Osteoblast (primary cell): ENCODE measurements around the gene ACAP1. TPM values are rescaled to one million over a fixed set of nuclear protein-coding genes. Genes with fewer than 3 reads are reported as not detected.
A peak's percentile ranks its signal among the peaks of the same experiment; 100 is the strongest.

Experiments
- DNase-seq: peaks from one replicate; pipeline ENCODE4 v3.0.0; 2011; ENCODE audit warnings: low spot score, mixed read lengths; ENCODE audit not compliant: insufficient read length; ENCODE audit errors: missing footprints
- H2AFZ ChIP-seq: 2 replicates; pipeline ENCODE4 v1.6.0; 2011; ENCODE audit warnings: mild to moderate bottlenecking, low read length
- H3K27ac ChIP-seq: 2 replicates; pipeline ENCODE4 v1.5.1; 2011; ENCODE audit warnings: mild to moderate bottlenecking, low read depth, low read length, moderate library complexity
- H3K27me3 ChIP-seq: 2 replicates; pipeline ENCODE4 v1.6.0; 2012; ENCODE audit warnings: mild to moderate bottlenecking, control low read depth, inconsistent platforms, low read length, moderate library complexity; ENCODE audit not compliant: insufficient read depth
- H3K36me3 ChIP-seq: 2 replicates; pipeline ENCODE4 v1.5.1; 2011; ENCODE audit warnings: mild to moderate bottlenecking, low read length, control low read depth, moderate library complexity; ENCODE audit not compliant: insufficient read depth
- H3K4me1 ChIP-seq: 2 replicates; pipeline ENCODE4 v1.5.1; 2011; ENCODE audit warnings: mild to moderate bottlenecking, low read length, control low read depth, moderate library complexity; ENCODE audit not compliant: insufficient read depth
- H3K4me2 ChIP-seq: 2 replicates; pipeline ENCODE4 v1.6.0; 2011; ENCODE audit warnings: mild to moderate bottlenecking, low read length; ENCODE audit not compliant: insufficient read depth
- H3K4me3 ChIP-seq: fragments of 200-600 bp; sonication (generic); 3 replicates; pipeline ENCODE4 v1.5.1; 2012; ENCODE audit warnings: mild to moderate bottlenecking, low read length, inconsistent platforms; ENCODE audit not compliant: insufficient read depth
- H3K79me2 ChIP-seq: 2 replicates; pipeline ENCODE4 v1.6.0; 2012; ENCODE audit warnings: mild to moderate bottlenecking, low read length, control low read depth, inconsistent platforms; ENCODE audit not compliant: insufficient read depth
- H3K9me3 ChIP-seq: 2 replicates; pipeline ENCODE4 v1.5.1; 2011; ENCODE audit warnings: low read depth, low read length, control low read depth
- H4K20me1 ChIP-seq: 2 replicates; pipeline ENCODE4 v1.6.0; 2012; ENCODE audit warnings: mild to moderate bottlenecking, low read length, control low read depth; ENCODE audit not compliant: insufficient read depth
- total RNA-seq: library from RNA; depleted of rRNA; stranded (reverse); fragments of >200 nt; gene quantifications from 2 replicates; pipeline ENCODE4 v1.2.3, GENCODE V29; 2012
- TF ChIP-seq, protein P1 (sequence below): IDR thresholded peaks from 2 replicates; pipeline ENCODE4 v1.5.1; 2011; ENCODE audit warnings: mild to moderate bottlenecking, low read depth, low read length, moderate library complexity; ENCODE audit errors: extremely low read depth

The ACAP1 gene
- total RNA-seq, 1 donor, result not detected

DNA sequence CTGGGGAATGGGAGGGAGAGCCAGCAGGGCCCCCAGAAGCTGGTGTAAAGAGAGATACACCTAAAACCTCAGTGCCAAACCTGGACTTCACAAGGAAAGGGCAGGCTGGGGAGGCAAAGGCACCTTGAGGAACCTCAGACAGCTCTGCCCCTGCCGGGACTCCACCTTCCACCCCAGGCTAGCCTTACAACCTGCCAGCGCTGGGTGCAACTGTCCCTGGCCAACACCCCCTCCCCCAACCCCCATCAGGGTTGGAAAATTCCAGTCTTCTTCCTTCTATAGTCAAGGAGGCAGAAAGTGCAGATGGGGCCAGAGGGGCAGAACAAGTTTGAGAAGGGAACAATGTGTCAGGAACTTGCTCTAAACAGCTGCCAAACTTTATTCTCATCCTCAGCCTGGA lies 44.1 kb upstream of the ACAP1 start:
- Histone ChIP-seq H2AFZ (no peak overlapping the region), H3K27me3 (peaks cover 57% of the 10 kb centered on the region), H3K36me3 (no peaks in the 10 kb centered on the region), H3K4me1 (peaks cover 3% of the 10 kb centered on the region), H3K27ac (no peak overlapping the region), H3K9me3 (no peaks in the 10 kb centered on the region), H4K20me1 (peaks cover 3% of the 10 kb centered on the region), H3K4me2 (no peak overlapping the region), H3K4me3 (no peak overlapping the region), H3K79me2 (no peaks in the 10 kb centered on the region)
- TF ChIP-seq, protein P1, sequence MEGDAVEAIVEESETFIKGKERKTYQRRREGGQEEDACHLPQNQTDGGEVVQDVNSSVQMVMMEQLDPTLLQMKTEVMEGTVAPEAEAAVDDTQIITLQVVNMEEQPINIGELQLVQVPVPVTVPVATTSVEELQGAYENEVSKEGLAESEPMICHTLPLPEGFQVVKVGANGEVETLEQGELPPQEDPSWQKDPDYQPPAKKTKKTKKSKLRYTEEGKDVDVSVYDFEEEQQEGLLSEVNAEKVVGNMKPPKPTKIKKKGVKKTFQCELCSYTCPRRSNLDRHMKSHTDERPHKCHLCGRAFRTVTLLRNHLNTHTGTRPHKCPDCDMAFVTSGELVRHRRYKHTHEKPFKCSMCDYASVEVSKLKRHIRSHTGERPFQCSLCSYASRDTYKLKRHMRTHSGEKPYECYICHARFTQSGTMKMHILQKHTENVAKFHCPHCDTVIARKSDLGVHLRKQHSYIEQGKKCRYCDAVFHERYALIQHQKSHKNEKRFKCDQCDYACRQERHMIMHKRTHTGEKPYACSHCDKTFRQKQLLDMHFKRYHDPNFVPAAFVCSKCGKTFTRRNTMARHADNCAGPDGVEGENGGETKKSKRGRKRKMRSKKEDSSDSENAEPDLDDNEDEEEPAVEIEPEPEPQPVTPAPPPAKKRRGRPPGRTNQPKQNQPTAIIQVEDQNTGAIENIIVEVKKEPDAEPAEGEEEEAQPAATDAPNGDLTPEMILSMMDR, result no peak
- peak; percentile 82 for DNase-seq

DNA sequence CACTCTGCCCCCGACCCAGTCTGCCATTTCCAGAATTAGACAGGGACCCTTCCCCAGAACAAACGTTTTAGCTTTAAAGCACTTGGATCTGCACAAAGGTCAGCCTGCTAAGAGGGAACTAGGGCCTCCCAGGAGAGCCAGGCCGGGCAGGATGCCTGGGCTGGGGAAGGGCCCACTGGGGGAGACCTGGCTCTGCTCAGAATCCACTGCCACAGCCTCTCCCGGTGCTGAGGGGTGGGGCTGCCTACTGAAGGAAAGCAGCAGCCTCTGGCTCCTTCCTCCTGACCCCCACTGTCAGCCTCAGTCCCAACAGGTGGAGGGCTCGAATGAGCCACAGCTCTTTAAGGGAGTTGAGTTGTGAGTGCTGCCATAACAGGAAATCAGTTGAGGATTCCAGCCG lies 43.6 kb upstream of the ACAP1 start:
- no peaks in the 10 kb centered on the region for H3K36me3 ChIP-seq
- peaks cover 3% of the 10 kb centered on the region for H3K4me1 ChIP-seq
- H2AFZ ChIP-seq, result no peak overlapping the region
- H3K4me3 ChIP-seq, result no peak overlapping the region
- no peaks in the 10 kb centered on the region for H3K9me3 ChIP-seq
- H3K27me3 ChIP-seq, result peaks cover 51% of the 10 kb centered on the region
- H4K20me1 ChIP-seq, result peaks cover 3% of the 10 kb centered on the region
- TF ChIP-seq, protein P1, result no peak
- H3K27ac ChIP-seq, result no peak overlapping the region
- no peaks in the 10 kb centered on the region for H3K79me2 ChIP-seq
- DNase-seq, result peak; percentile 80
- H3K4me2 ChIP-seq, result no peak overlapping the region

DNA sequence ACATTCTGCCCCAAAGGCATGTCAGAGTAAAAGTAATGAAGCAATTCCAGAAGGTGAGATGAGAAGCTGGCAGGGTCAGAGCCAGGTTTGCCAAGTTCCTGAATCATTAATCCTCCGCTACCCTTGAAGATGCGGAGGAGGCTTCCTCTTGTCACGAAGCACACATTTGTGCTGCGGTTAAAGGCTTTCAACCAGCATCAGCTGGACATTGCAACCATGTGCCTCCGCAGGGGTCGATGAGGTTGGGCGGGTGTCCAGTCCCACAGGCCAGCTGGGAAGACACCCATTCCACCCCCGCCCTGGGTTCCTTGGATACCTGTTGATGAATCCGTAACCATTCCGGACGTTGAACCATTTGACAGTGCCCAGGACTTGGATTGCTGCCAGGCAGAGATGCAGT lies 43.2 kb upstream of the ACAP1 start:
- no peak overlapping the region for H3K4me3 ChIP-seq
- no peak overlapping the region for H3K4me2 ChIP-seq
- H4K20me1 ChIP-seq, result peaks cover 3% of the 10 kb centered on the region
- peak; percentile 91 for DNase-seq
- H3K27ac ChIP-seq, result no peak overlapping the region
- H3K4me1 ChIP-seq, result peaks cover 3% of the 10 kb centered on the region
- no peaks in the 10 kb centered on the region for H3K9me3 ChIP-seq
- peaks cover 48% of the 10 kb centered on the region for H3K27me3 ChIP-seq
- no peaks in the 10 kb centered on the region for H3K79me2 ChIP-seq
- TF ChIP-seq, protein P1, result no peak
- no peak overlapping the region for H2AFZ ChIP-seq
- no peaks in the 10 kb centered on the region for H3K36me3 ChIP-seq

DNA sequence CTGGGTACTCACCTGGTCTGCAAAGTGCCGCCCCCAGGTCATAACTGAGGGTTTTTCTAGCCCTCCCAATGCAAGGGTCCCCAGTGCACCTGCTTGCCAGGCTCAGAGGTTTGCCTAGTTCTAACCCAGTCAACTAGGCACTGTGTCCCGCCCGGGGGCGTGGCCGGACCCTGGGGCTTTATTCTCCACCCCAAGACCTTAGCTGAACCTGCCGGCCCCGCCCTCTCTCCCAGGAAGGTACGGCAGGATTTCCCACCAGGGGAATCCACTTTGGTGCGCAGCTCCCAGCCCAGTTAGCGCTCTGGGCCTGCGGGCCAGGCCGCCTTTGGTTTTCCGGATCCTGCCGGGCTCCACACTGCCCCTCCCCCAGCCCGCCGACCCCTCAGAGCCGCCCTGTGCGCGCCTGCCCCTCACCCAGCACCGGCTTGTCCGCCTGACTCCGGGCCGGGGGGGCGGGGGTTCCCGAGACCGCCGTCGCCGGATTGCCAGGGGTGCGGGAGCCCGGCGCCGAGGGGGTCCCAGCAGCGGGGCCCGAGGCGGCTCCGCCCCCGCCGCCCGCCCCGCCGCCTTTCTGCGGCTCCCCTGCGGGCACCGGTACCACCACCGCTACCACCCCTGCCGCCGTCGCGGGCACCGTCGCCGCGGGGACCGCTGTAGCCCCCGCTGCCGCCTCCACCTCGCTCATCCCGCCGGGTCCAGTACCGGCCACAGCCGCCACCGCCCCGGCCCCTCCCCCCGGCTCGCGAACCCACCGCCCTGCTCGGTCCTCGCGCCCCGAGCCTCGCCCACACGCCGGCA lies 42.3 kb upstream of the ACAP1 start:
- Histone ChIP-seq H3K4me3 (no peak overlapping the region), H2AFZ (no peak overlapping the region), H3K4me2 (no peak overlapping the region)

More for the DNA sequence above, 42.3 kb upstream of the ACAP1 start:
- no peaks in the 10 kb centered on the region for H3K79me2 ChIP-seq
- H3K27ac ChIP-seq, result no peak overlapping the region
- peaks cover 3% of the 10 kb centered on the region for H3K4me1 ChIP-seq
- DNase-seq, result peak; percentile 86
- H3K36me3 ChIP-seq, result no peaks in the 10 kb centered on the region
- peaks cover 3% of the 10 kb centered on the region for H4K20me1 ChIP-seq
- no peaks in the 10 kb centered on the region for H3K9me3 ChIP-seq
- TF ChIP-seq, protein P1, result no peak
- peaks cover 46% of the 10 kb centered on the region for H3K27me3 ChIP-seq
